Measurements from ENCODE around the gene FOSB.

The FOSB gene

DNA sequence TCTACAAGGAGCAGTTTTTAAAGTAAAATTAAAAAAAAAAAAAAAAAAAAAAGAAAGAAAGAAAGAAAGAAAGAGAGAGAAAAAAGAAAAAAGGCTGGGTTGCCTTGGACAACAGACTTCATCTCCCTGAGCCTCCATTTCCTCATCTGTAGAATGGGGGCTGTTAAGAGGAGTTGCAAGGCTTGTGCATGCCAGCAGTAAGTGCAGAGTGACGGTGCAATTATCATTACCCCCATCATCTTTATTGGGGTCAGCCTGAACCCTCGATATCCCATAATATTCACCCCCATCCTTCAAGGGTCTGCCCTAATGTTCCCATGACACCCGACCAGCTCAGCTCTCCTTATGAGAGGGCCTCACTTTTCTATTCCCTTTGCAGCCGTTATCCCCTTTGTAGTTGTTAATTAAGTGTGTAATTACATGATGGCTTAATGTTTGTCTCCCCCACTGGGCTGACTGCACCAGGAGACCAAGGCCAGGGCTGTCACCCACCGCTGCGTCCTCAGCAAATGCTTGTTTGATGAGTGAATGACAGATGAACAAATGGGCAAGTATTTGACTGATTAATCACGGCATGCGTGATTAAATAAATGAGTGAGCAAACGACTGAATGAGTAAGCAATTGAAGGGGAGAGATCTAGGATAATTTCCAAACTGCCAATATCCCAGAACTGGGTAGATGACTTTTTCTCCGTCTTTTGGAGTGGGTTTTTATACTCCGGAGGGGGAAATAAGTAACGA is 10.1 kb downstream of the FOSB start:
- Histone ChIP-seq H3K27ac (ENCODE audit: low read depth, low read length) (peak overlapping the region; percentile 82), H3K9ac (ENCODE audit: low read depth in 1 of 2, low read length in 2 of 2) (peak overlapping the region; percentile 63 to 86), H3K9me3 (ENCODE audit: control insufficient read depth in 1 of 2, low read length in 2 of 2) (no peaks in the 10 kb centered on the region), H3K4me1 (ENCODE audit: control insufficient read depth in 1 of 2, insufficient read depth in 2 of 2, low read length in 2 of 2) (peaks cover 6 to 12% of the 10 kb centered on the region in 2 donors), H3K4me3 (ENCODE audit: low read depth in 1 of 2, low read length in 2 of 2) (peak overlapping the region; percentile 68 to 77), H3K27me3 (ENCODE audit: control insufficient read depth in 1 of 2, insufficient read depth in 2 of 2, low read length in 2 of 2) (peaks cover 0 to 5% of the 10 kb centered on the region in 2 donors), H3K36me3 (ENCODE audit: control insufficient read depth in 1 of 2, insufficient read depth in 2 of 2, low read length in 2 of 2) (no peaks in the 10 kb centered on the region)

DNA sequence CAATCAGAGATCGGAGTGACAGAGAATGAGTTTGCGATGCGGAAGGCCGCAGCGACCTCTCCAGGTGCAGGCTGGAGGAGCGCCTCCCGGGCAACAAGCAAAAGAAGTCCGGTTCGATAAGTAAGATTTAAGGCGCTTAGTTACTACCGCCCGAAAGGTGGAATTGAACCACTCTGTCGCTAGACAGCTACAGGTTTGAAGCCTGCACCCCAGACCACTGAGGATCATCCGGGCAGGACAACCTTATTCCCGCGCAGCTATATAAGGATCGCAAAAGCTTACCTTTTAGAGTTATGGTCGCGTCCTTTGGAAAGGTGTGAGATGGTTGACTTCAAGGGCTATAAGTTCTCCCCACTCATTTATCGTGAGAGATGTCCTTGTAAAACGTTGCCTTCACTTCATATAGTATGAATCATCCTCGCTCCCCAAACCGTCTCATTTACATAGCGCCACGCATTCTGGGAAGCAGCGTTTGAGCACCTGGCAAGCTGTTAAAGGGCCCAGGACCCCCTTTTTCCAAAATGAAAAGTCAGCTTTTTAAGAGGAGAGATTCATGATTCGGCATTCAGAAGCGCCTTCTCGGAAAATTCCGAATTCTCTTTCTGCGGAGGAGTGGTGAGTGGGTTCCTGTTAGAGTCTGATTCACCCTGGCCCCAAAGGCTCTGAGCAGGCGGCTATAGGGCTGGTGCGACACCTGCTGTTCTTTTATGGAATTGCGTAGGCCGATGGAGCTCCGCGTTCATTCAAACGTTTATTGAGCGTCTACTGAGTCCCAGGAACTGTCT is 10.8 kb downstream of the FOSB start:
- no peaks in the 10 kb centered on the region for H3K36me3 ChIP-seq (ENCODE audit: control insufficient read depth in 1 of 2, insufficient read depth in 2 of 2, low read length in 2 of 2)
- H3K27ac ChIP-seq (ENCODE audit: low read depth, low read length) = peak overlapping the region; percentile 82
- H3K4me3 ChIP-seq (ENCODE audit: low read depth in 1 of 2, low read length in 2 of 2) = peak overlapping the region; percentile 68 to 77
- H3K9me3 ChIP-seq (ENCODE audit: control insufficient read depth in 1 of 2, low read length in 2 of 2) = no peaks in the 10 kb centered on the region
- H3K9ac ChIP-seq (ENCODE audit: low read depth in 1 of 2, low read length in 2 of 2) = peak overlapping the region; percentile 63 to 86
- peaks cover 6 to 12% of the 10 kb centered on the region in 2 donors for H3K4me1 ChIP-seq (ENCODE audit: control insufficient read depth in 1 of 2, insufficient read depth in 2 of 2, low read length in 2 of 2)
- H3K27me3 ChIP-seq (ENCODE audit: control insufficient read depth in 1 of 2, insufficient read depth in 2 of 2, low read length in 2 of 2) = peaks cover 0 to under 1% of the 10 kb centered on the region in 2 donors

DNA sequence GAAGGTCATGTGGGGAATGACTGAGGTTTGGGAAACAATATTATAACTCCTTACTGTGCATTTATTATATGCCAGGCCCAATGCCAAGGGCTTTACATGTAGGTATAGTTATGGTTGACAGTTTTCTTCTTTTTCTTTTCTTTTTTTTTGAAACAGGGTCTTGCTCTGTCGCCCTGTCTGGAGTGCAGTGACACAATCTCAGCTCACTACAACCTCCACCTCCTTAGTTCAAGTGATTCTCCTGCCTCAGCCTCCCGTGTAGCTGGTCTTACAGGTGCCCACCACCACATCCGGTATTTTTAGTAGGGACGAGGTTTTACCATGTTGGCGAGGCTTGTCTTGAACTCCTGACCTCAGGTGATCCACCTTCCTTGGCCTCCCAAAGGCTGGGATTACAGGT is 15.2 kb downstream of the FOSB start:
- Histone ChIP-seq H3K27me3 (ENCODE audit: control insufficient read depth in 1 of 2, insufficient read depth in 2 of 2, low read length in 2 of 2) (no peaks in the 10 kb centered on the region), H3K9ac (ENCODE audit: low read depth in 1 of 2, low read length in 2 of 2) (no peak overlapping the region), H3K27ac (ENCODE audit: low read depth, low read length) (no peak overlapping the region), H3K36me3 (ENCODE audit: control insufficient read depth in 1 of 2, insufficient read depth in 2 of 2, low read length in 2 of 2) (no peaks in the 10 kb centered on the region), H3K4me3 (ENCODE audit: low read depth in 1 of 2, low read length in 2 of 2) (no peak overlapping the region), H3K9me3 (ENCODE audit: control insufficient read depth in 1 of 2, low read length in 2 of 2) (no peaks in the 10 kb centered on the region), H3K4me1 (ENCODE audit: control insufficient read depth in 1 of 2, insufficient read depth in 2 of 2, low read length in 2 of 2) (peaks cover 6 to 7% of the 10 kb centered on the region in 2 donors)

DNA sequence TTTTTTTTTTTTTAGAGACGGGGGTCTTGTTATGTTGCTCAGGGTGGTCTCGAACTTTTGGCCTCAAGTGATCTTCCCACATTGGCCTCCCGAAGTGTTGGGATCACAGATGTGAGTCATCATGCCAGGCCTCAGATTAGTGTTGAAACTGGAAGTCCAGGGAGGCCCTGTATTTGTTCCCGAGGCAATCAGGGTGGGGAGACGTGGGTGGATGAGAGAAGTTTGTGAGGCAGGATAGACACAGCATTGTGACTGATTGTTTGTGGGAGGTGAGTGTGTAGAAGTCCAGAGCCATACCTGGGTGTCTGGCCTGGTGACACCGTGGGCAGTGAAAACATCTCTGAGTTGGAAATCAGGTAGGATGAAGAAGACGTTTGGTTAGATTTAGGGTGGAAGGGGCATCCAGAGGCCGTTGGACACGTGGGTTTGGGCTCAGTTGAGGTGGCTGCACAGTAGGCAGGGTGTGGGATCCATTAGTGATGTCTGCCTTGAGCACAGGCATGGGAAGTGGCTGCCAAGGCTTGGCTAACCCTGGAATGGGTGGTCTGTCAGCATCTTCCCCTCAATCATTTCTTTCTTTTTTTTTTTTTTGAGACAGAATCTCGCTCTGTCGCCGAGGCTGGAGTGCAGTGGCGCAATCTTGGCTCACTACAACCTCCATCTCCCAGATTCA is 16.6 kb downstream of the FOSB start:
- Histone ChIP-seq H3K27ac (ENCODE audit: low read depth, low read length) (no peak overlapping the region), H3K9me3 (ENCODE audit: control insufficient read depth in 1 of 2, low read length in 2 of 2) (no peaks in the 10 kb centered on the region), H3K4me1 (ENCODE audit: control insufficient read depth in 1 of 2, insufficient read depth in 2 of 2, low read length in 2 of 2) (peaks cover 3 to 4% of the 10 kb centered on the region in 2 donors), H3K36me3 (ENCODE audit: control insufficient read depth in 1 of 2, insufficient read depth in 2 of 2, low read length in 2 of 2) (no peaks in the 10 kb centered on the region), H3K4me3 (ENCODE audit: low read depth in 1 of 2, low read length in 2 of 2) (no peak overlapping the region), H3K9ac (ENCODE audit: low read depth in 1 of 2, low read length in 2 of 2) (no peak overlapping the region), H3K27me3 (ENCODE audit: control insufficient read depth in 1 of 2, insufficient read depth in 2 of 2, low read length in 2 of 2) (no peaks in the 10 kb centered on the region)

DNA sequence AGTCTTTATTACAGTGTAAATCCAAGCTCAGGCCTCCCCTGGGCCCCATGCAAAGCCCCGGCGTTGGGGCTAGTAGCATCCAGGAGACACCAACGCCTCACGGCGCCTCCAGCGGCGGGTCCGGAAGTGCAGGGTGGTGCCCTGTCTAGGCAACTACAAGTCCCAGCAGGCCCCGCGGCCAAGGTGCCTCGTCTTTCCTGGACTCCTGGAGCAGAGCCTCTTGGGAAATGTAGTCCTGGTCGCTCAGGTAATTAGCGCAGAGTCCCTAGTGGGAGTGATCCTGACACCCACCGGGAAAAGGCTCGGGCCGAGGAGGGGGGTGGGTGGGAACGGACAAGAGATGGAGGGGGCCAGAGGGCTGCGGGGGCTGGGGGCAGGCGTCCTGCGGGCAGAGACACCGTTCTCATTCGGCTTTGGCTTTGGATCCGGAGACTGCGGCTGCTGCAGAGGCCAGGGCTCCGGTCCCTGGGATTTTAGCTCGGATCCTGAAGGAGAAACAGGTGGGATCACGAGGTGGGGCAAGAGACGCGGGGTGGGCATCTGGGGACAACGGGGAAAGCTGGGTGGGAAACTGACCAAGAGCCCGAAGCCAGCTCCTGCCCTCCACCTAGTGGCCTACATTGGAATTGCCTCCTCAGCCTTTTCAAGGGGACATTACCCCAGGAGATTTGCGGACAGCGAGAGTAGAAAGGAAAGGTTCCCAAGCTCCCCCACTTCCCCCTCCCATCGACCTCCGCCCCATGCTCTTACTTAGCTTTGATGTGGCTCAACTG is 17.7 kb downstream of the FOSB start:
- Histone ChIP-seq H3K9me3 (ENCODE audit: control insufficient read depth in 1 of 2, low read length in 2 of 2) (no peaks in the 10 kb centered on the region), H3K9ac (ENCODE audit: low read depth in 1 of 2, low read length in 2 of 2) (peak overlapping the region; percentile 34 to 45), H3K27ac (ENCODE audit: low read depth, low read length) (no peak overlapping the region), H3K4me3 (ENCODE audit: low read depth in 1 of 2, low read length in 2 of 2) (peak overlapping the region; percentile 71 to 79), H3K36me3 (ENCODE audit: control insufficient read depth in 1 of 2, insufficient read depth in 2 of 2, low read length in 2 of 2) (no peaks in the 10 kb centered on the region), H3K4me1 (ENCODE audit: control insufficient read depth in 1 of 2, insufficient read depth in 2 of 2, low read length in 2 of 2) (peaks cover 3 to 4% of the 10 kb centered on the region in 2 donors), H3K27me3 (ENCODE audit: control insufficient read depth in 1 of 2, insufficient read depth in 2 of 2, low read length in 2 of 2) (no peaks in the 10 kb centered on the region)

DNA sequence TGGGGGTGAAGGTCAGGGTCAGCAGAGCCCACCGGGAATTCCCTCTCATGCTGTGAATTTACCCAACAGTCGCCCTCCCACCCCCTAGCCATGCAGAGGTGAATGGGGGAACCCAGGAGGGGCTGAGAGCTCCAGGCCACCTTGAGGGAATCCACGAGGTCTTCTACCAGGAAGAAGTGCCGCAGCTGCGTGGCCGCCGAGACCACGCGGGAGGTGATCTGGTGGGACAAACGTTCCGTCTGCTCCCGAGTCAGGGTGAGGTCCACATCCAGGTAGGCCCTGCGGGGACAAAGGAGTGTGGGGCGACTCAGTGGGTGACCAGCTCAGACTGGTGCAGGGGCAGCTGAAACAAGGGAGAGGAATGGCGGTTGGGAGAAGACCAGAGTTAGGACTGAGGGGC is 20.9 kb downstream of the FOSB start:
- Histone ChIP-seq H3K4me1 (ENCODE audit: control insufficient read depth in 1 of 2, insufficient read depth in 2 of 2, low read length in 2 of 2) (peaks cover 4 to 14% of the 10 kb centered on the region in 2 donors), H3K27me3 (ENCODE audit: control insufficient read depth in 1 of 2, insufficient read depth in 2 of 2, low read length in 2 of 2) (no peaks in the 10 kb centered on the region), H3K4me3 (ENCODE audit: low read depth in 1 of 2, low read length in 2 of 2) (no peak overlapping the region), H3K27ac (ENCODE audit: low read depth, low read length) (no peak overlapping the region), H3K36me3 (ENCODE audit: control insufficient read depth in 1 of 2, insufficient read depth in 2 of 2, low read length in 2 of 2) (no peaks in the 10 kb centered on the region), H3K9ac (ENCODE audit: low read depth in 1 of 2, low read length in 2 of 2) (no peak overlapping the region), H3K9me3 (ENCODE audit: control insufficient read depth in 1 of 2, low read length in 2 of 2) (no peaks in the 10 kb centered on the region)

DNA sequence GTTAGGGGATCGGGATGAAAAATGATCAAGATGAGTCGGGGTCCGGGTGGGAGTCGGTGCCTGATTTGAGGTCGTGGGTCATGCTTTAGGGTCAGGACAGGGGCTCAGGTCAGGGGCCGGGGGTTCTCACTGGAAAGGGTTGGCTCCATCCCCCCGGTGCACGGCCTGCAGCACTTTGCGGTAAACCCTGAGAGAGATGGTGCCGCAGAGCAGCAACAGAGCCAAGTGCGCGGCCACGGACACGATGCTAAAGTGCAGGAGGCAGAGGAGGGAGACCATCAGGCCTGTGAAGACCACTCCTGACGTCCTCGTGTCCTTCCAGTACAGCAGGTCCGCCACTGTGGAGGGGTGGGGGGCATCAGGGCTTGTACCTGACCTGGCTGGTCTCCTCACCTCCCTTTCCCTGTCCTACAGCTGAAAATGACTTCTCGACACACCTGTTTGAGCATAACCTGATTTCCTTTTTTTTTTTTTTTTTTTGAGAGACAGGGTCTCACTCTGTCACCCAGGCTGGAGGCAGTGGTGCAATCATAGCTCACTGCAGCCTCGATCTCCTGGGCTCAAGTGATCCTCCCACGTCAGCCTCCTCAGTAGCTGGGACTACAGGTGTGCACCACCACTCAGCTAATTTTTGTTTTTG is 21.5 kb downstream of the FOSB start:
- no peak overlapping the region for H3K4me3 ChIP-seq (ENCODE audit: low read depth in 1 of 2, low read length in 2 of 2)
- no peaks in the 10 kb centered on the region for H3K36me3 ChIP-seq (ENCODE audit: control insufficient read depth in 1 of 2, insufficient read depth in 2 of 2, low read length in 2 of 2)
- no peaks in the 10 kb centered on the region for H3K27me3 ChIP-seq (ENCODE audit: control insufficient read depth in 1 of 2, insufficient read depth in 2 of 2, low read length in 2 of 2)
- no peaks in the 10 kb centered on the region for H3K9me3 ChIP-seq (ENCODE audit: control insufficient read depth in 1 of 2, low read length in 2 of 2)
- peaks cover 4 to 14% of the 10 kb centered on the region in 2 donors for H3K4me1 ChIP-seq (ENCODE audit: control insufficient read depth in 1 of 2, insufficient read depth in 2 of 2, low read length in 2 of 2)
- no peak overlapping the region for H3K9ac ChIP-seq (ENCODE audit: low read depth in 1 of 2, low read length in 2 of 2)
- H3K27ac ChIP-seq (ENCODE audit: low read depth, low read length) = no peak overlapping the region

DNA sequence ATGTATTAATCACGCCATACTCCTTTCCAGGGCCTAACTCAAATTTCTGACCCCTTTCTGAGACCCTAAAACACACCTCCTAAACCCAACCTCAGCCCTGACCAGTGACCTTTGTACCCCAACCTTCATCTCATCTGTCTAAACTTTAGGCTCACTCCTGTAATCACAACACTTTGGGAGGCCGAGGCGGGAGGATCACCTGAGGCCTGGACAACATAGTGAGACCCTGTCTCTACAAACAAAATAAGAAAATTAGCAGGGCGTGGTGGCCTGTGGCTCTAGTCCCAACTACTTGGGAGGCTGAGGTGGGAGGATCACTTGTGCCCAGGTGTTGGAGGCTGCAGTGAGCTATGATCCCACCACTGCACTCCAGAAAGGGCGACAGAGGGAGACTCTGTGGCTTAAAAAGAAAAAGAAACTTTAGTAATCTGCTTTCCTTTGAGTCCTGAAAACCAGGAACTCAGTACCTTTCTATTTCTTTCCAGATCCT is 24.4 kb downstream of the FOSB start:
- Histone ChIP-seq H3K27ac (ENCODE audit: low read depth, low read length) (no peak overlapping the region), H3K36me3 (ENCODE audit: control insufficient read depth in 1 of 2, insufficient read depth in 2 of 2, low read length in 2 of 2) (no peaks in the 10 kb centered on the region), H3K4me3 (ENCODE audit: low read depth in 1 of 2, low read length in 2 of 2) (peak overlapping the region in 1 of 2 donors; percentile 63), H3K4me1 (ENCODE audit: control insufficient read depth in 1 of 2, insufficient read depth in 2 of 2, low read length in 2 of 2) (peaks cover 10 to 21% of the 10 kb centered on the region in 2 donors), H3K27me3 (ENCODE audit: control insufficient read depth in 1 of 2, insufficient read depth in 2 of 2, low read length in 2 of 2) (peaks cover 12 to 13% of the 10 kb centered on the region in 2 donors), H3K9me3 (ENCODE audit: control insufficient read depth in 1 of 2, low read length in 2 of 2) (no peaks in the 10 kb centered on the region), H3K9ac (ENCODE audit: low read depth in 1 of 2, low read length in 2 of 2) (no peak overlapping the region)

All from duodenal mucosa (tissue), 2 donors.